22Rv1 (cell line): ENCODE results near the gene STK40.
A peak's percentile ranks its signal among the peaks of the same experiment; 100 is the strongest.

Experiments used
- H3K27ac ChIP-seq: fragments of 450-650 bp; 2 replicates; pipeline ENCODE4 v1.5.1; 2017
- CTCF ChIP-seq: fragments of 450-650 bp; IDR thresholded peaks from 2 replicates; pipeline ENCODE4 v1.5.1; 2017; ENCODE audit warnings: mild to moderate bottlenecking
- ZFX ChIP-seq: fragments of 450-650 bp; IDR thresholded peaks from 2 replicates; pipeline ENCODE4 v1.6.1; 2017; ENCODE audit warnings: antibody characterized with exemption, borderline replicate concordance

The STK40 gene

DNA sequence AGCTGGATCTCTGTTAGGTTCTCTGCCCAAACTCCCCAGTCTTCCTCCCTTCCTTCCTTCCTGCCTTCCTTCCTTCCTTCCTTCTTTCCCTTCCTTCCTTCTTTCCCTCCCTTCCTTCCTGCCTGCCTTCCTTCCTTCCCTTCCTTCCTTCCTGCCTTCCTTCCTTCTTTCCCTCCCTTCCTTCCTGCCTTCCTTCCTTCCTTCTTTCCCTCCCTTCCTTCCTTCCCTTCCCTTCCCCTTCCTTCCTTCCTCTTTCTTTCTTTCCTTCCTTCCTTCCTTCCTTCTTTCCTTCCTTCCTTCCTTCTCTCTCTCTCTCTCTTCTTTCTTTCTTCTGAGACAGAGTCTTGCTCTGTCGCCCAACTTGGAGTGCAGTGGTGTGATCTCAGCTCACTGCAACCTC lies 20.7 kb upstream of the STK40 start:
- no peak overlapping the region for H3K27ac ChIP-seq
- TF ChIP-seq CTCF (no peak), ZFX (no peak)

GRCh38 chr1:36402504-36402890 lies 16.8 kb upstream of the STK40 start:
- TF ChIP-seq ZFX (no peak), CTCF (no peak)
- H3K27ac ChIP-seq = no peak overlapping the region

- no peak for TF ChIP-seq CTCF
- TF ChIP-seq ZFX = no peak
- no peak overlapping the region for H3K27ac ChIP-seq
Measured at GRCh38 chr1:36401602-36402503, 16.1 kb upstream of the STK40 start.

GRCh38 chr1:36400825-36401601 lies 15.3 kb upstream of the STK40 start:
- TF ChIP-seq ZFX = no peak
- no peak for TF ChIP-seq CTCF

DNA sequence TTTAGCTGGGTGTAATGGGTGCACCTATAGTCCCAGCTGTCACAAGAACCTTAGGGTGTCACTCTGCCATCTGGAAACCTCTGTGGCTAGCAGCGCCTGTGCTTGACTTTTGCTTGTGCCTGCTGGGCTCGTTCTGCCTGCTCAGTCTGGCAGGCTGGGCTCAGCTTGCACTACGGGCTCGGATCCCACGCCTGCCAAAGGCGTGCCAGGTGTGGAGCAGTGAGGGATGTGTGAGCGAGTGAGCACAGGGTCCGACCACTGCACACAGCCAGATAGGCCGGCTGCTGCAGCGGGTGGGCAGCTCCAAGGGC lies 14.7 kb upstream of the STK40 start:
- no peak overlapping the region for H3K27ac ChIP-seq

More at GRCh38 chr1:36400825-36401601, 15.3 kb upstream of the STK40 start:
- H3K27ac ChIP-seq = no peak overlapping the region

DNA sequence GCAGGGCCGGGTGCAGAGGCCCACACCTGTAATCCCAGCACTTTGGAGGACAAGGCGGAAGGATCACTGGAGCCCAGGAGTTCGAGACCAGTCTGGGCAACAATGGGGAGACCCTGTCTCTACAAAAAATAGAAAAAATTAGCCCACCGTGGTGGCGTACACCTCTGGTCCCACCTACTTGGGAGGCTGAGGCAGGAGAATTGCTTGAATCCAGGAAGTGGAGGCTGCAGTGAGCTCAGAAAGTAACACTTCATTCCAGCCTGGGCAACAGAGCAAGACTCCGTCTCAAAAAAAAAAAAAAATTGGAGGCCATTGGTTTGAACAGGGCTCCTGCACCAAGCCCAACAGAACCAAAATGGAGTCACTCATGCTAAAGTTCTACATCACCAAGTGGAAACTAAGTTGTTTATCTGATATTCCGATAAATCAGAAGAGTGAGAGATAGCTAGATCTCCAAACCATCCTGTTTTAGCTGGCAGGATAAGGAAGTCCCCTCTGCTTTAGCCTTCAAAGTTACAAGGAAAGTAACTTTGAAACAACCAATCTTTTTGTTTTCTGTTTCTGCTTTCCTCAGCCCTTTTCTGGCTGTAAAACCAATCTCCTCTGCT lies 12.8 kb upstream of the STK40 start:
- TF ChIP-seq CTCF (no peak), ZFX (no peak)
- peak overlapping the region; percentile 79 for H3K27ac ChIP-seq

More for the DNA sequence above, 14.7 kb upstream of the STK40 start:
- TF ChIP-seq CTCF = no peak
- TF ChIP-seq ZFX = no peak
